CD4-positive, CD25-positive, alpha-beta regulatory T cell (primary cell): ENCODE results near the gene IGFBP1. TPM values are rescaled to one million over a fixed set of nuclear protein-coding genes. Genes with fewer than 3 reads are reported as not detected.

Experiments
- ATAC-seq, 2 donors: fragments of 150-1000 bp; cut with Tn5 transposase; one replicate each; pipeline ENCODE4 v1.10.0; 2021; ENCODE audit warnings: low read depth in 2 of 2, moderate number of reproducible peaks in 2 of 2, moderate library complexity in 1 of 2
- DNase-seq, 3 donors: peaks; one replicate each; pipeline versions ENCODE4 v3.0.0 to v3.0.0-alpha.2; 2012 to 2022; ENCODE audit warnings: mixed read lengths in 1 of 3
- H3K27ac ChIP-seq: one replicate; pipeline ENCODE4 v1.7.0; 2013; ENCODE audit warnings: mild to moderate bottlenecking, low read length; ENCODE audit not compliant: insufficient read depth, poor library complexity, severe bottlenecking
- H3K27me3 ChIP-seq: one replicate; pipeline ENCODE4 v1.7.0; 2013; ENCODE audit warnings: low read length; ENCODE audit not compliant: control insufficient read depth, insufficient read depth
- H3K36me3 ChIP-seq: one replicate; pipeline ENCODE4 v1.7.0; 2013; ENCODE audit warnings: mild to moderate bottlenecking, low read length, moderate library complexity; ENCODE audit not compliant: control insufficient read depth, insufficient read depth
- H3K4me1 ChIP-seq: 2 replicates; pipeline ENCODE4 v1.7.0; 2013; ENCODE audit warnings: mild to moderate bottlenecking, low read length; ENCODE audit not compliant: insufficient read depth, control insufficient read depth, poor library complexity, severe bottlenecking
- H3K4me3 ChIP-seq: one replicate; pipeline ENCODE4 v1.7.0; 2013; ENCODE audit warnings: low read depth, mild to moderate bottlenecking, low read length, moderate library complexity
- H3K9me3 ChIP-seq, 2 experiments: 1 replicate in 1 of 2; 2 replicates in 1 of 2; pipeline ENCODE4 v1.7.0; 2013; ENCODE audit warnings: low read length in 2 of 2, mild to moderate bottlenecking in 1 of 2, moderate library complexity in 1 of 2; ENCODE audit not compliant: control insufficient read depth in 2 of 2
- H3K27ac Mint-ChIP-seq, 3 donors: one replicate each; pipeline ENCODE4 v1.8.0; 2020 to 2022; ENCODE audit warnings: mild to moderate bottlenecking in 3 of 3, mixed read lengths in 3 of 3, moderate library complexity in 2 of 3
- H3K27me3 Mint-ChIP-seq: one replicate; pipeline ENCODE4 v1.8.0; 2022; ENCODE audit warnings: mild to moderate bottlenecking, mixed read lengths
- H3K36me3 Mint-ChIP-seq: one replicate; pipeline ENCODE4 v1.8.0; 2020; ENCODE audit warnings: mixed read lengths
- H3K4me1 Mint-ChIP-seq, 4 donors: one replicate each; pipeline ENCODE4 v1.8.0; 2020 to 2022; ENCODE audit warnings: mixed read lengths in 4 of 4, mild to moderate bottlenecking in 1 of 4
- H3K4me3 Mint-ChIP-seq, 4 donors: one replicate each; pipeline ENCODE4 v1.8.0; 2020 to 2022; ENCODE audit warnings: mild to moderate bottlenecking in 4 of 4, mixed read lengths in 4 of 4, moderate library complexity in 3 of 4
- H3K9me3 Mint-ChIP-seq, 7 donors: one replicate each; pipeline ENCODE4 v1.8.0; 2020 to 2022; ENCODE audit warnings: mixed read lengths in 7 of 7, mild to moderate bottlenecking in 3 of 7, moderate library complexity in 2 of 7
- polyA plus RNA-seq, 4 donors: library from polyadenylated mRNA; unstranded; fragments of 300-500 nt; fragmentation: Illumina TruSeq; gene quantifications; one replicate each; pipeline ENCODE4 v1.2.3, GENCODE V29; 2021
- total RNA-seq: library from RNA; stranded (reverse); gene quantifications from one replicate; pipeline ENCODE4 v1.2.3, GENCODE V29; 2022

The IGFBP1 gene
- total and polyA plus RNA-seq, 5 donors from 2014 or later = not detected

- Mint-ChIP-seq H3K9me3 (peaks cover 0 to 8% (median 4%) of the 10 kb centered on the region in 7 donors), H3K27me3 (peaks cover 12% of the 10 kb centered on the region), H3K27ac (no peak overlapping the region), H3K4me3 (no peak overlapping the region), H3K36me3 (no peaks in the 10 kb centered on the region), H3K4me1 (no peaks in the 10 kb centered on the region)
- Histone ChIP-seq H3K36me3 (no peaks in the 10 kb centered on the region), H3K4me3 (no peak overlapping the region), H3K9me3 (no peaks in the 10 kb centered on the region), H3K4me1 (no peaks in the 10 kb centered on the region), H3K27ac (no peak overlapping the region), H3K27me3 (peaks cover 4% of the 10 kb centered on the region)
- no peak for ATAC-seq
- no peak for DNase-seq
Observed at GRCh38 chr7:45898222-45898621, 9.9 kb downstream of the IGFBP1 start.

- ATAC-seq = no peak
- Mint-ChIP-seq H3K36me3 (no peaks in the 10 kb centered on the region), H3K9me3 (peaks cover 0 to 14% (median 4%) of the 10 kb centered on the region in 7 donors), H3K27me3 (peaks cover 6% of the 10 kb centered on the region), H3K27ac (peak overlapping the region in 1 of 3 donors; percentile 38), H3K4me3 (no peak overlapping the region), H3K4me1 (no peaks in the 10 kb centered on the region)
- H3K36me3 ChIP-seq = no peaks in the 10 kb centered on the region
- H3K4me1 ChIP-seq = no peaks in the 10 kb centered on the region
- no peak for DNase-seq
- H3K9me3 ChIP-seq = peaks cover 0 to 2% of the 10 kb centered on the region in 2 experiments
- no peaks in the 10 kb centered on the region for H3K27me3 ChIP-seq
- H3K27ac ChIP-seq = no peak overlapping the region
- no peak overlapping the region for H3K4me3 ChIP-seq
Observed at GRCh38 chr7:45901566-45901965, 13.3 kb downstream of the IGFBP1 start.

- Mint-ChIP-seq H3K27me3 (peaks cover 6% of the 10 kb centered on the region), H3K9me3 (peaks cover 0 to 14% (median 4%) of the 10 kb centered on the region in 7 donors), H3K27ac (no peak overlapping the region), H3K4me3 (no peak overlapping the region), H3K4me1 (no peaks in the 10 kb centered on the region), H3K36me3 (no peaks in the 10 kb centered on the region)
- Histone ChIP-seq H3K9me3 (peaks cover 0 to 4% of the 10 kb centered on the region in 2 experiments), H3K36me3 (no peaks in the 10 kb centered on the region), H3K27me3 (no peaks in the 10 kb centered on the region), H3K4me3 (no peak overlapping the region), H3K4me1 (no peaks in the 10 kb centered on the region), H3K27ac (no peak overlapping the region)
- DNase-seq = no peak
- ATAC-seq = no peak
Observed at GRCh38 chr7:45902820-45903219, 14.5 kb downstream of the IGFBP1 start.

- no peaks in the 10 kb centered on the region for H3K4me1 Mint-ChIP-seq
- ATAC-seq (no peak), DNase-seq (no peak)
- Histone ChIP-seq H3K4me3 (no peak overlapping the region), H3K9me3 (peaks cover 0 to 2% of the 10 kb centered on the region in 2 experiments), H3K27ac (no peak overlapping the region), H3K4me1 (no peaks in the 10 kb centered on the region), H3K36me3 (no peaks in the 10 kb centered on the region), H3K27me3 (no peaks in the 10 kb centered on the region)
- peaks cover 17% of the 10 kb centered on the region for H3K27me3 Mint-ChIP-seq
- no peak overlapping the region for H3K27ac Mint-ChIP-seq
- no peak overlapping the region for H3K4me3 Mint-ChIP-seq
- no peaks in the 10 kb centered on the region for H3K9me3 Mint-ChIP-seq
- H3K36me3 Mint-ChIP-seq = no peaks in the 10 kb centered on the region
Observed at GRCh38 chr7:45909561-45909960, 21.3 kb downstream of the IGFBP1 start.

GRCh38 chr7:45910855-45911254 lies 22.6 kb downstream of the IGFBP1 start:
- H3K27me3 Mint-ChIP-seq = peaks cover 17% of the 10 kb centered on the region

GRCh38 chr7:45911311-45911710 lies 23.0 kb downstream of the IGFBP1 start:
- no peak overlapping the region for H3K27ac ChIP-seq
- peaks cover 17% of the 10 kb centered on the region for H3K27me3 Mint-ChIP-seq
- no peaks in the 10 kb centered on the region for H3K4me1 ChIP-seq
- no peaks in the 10 kb centered on the region for H3K4me1 Mint-ChIP-seq
- DNase-seq (no peak), ATAC-seq (no peak)
- no peaks in the 10 kb centered on the region for H3K36me3 ChIP-seq
- peaks cover 0 to 2% of the 10 kb centered on the region in 2 experiments for H3K9me3 ChIP-seq
- H3K4me3 ChIP-seq = no peak overlapping the region
- H3K9me3 Mint-ChIP-seq = no peaks in the 10 kb centered on the region
- H3K27ac Mint-ChIP-seq = no peak overlapping the region
- H3K36me3 Mint-ChIP-seq = no peaks in the 10 kb centered on the region
- H3K27me3 ChIP-seq = peaks cover 3% of the 10 kb centered on the region
- H3K4me3 Mint-ChIP-seq = no peak overlapping the region

More at GRCh38 chr7:45910855-45911254, 22.6 kb downstream of the IGFBP1 start:
- DNase-seq = no peak
- Histone ChIP-seq H3K9me3 (peaks cover 0 to 2% of the 10 kb centered on the region in 2 experiments), H3K27ac (no peak overlapping the region), H3K4me3 (no peak overlapping the region), H3K36me3 (no peaks in the 10 kb centered on the region), H3K4me1 (no peaks in the 10 kb centered on the region), H3K27me3 (no peaks in the 10 kb centered on the region)
- ATAC-seq = no peak
- Mint-ChIP-seq H3K4me1 (no peaks in the 10 kb centered on the region), H3K9me3 (no peaks in the 10 kb centered on the region), H3K27ac (no peak overlapping the region), H3K4me3 (no peak overlapping the region), H3K36me3 (no peaks in the 10 kb centered on the region)

- Histone ChIP-seq H3K36me3 (no peaks in the 10 kb centered on the region), H3K27me3 (peaks cover 7% of the 10 kb centered on the region), H3K4me3 (no peak overlapping the region), H3K27ac (no peak overlapping the region), H3K9me3 (no peaks in the 10 kb centered on the region), H3K4me1 (no peaks in the 10 kb centered on the region)
- Mint-ChIP-seq H3K27me3 (peaks cover 29% of the 10 kb centered on the region), H3K4me1 (peaks cover 0 to 8% (median 0%) of the 10 kb centered on the region in 4 donors), H3K4me3 (no peak overlapping the region), H3K27ac (no peak overlapping the region), H3K9me3 (no peaks in the 10 kb centered on the region), H3K36me3 (no peaks in the 10 kb centered on the region)
- ATAC-seq (no peak), DNase-seq (no peak)
Observed at GRCh38 chr7:45912972-45913371, 24.7 kb downstream of the IGFBP1 start.

- no peak overlapping the region for H3K27ac Mint-ChIP-seq
- H3K4me3 Mint-ChIP-seq = no peak overlapping the region
- Histone ChIP-seq H3K27ac (no peak overlapping the region), H3K27me3 (peaks cover 15% of the 10 kb centered on the region), H3K4me3 (no peak overlapping the region), H3K4me1 (no peaks in the 10 kb centered on the region), H3K9me3 (no peaks in the 10 kb centered on the region), H3K36me3 (no peaks in the 10 kb centered on the region)
- DNase-seq (no peak), ATAC-seq (no peak)
- no peaks in the 10 kb centered on the region for H3K9me3 Mint-ChIP-seq
- H3K36me3 Mint-ChIP-seq = no peaks in the 10 kb centered on the region
- H3K27me3 Mint-ChIP-seq = peaks cover 43% of the 10 kb centered on the region
- peaks cover 0 to 8% (median 0%) of the 10 kb centered on the region in 4 donors for H3K4me1 Mint-ChIP-seq
Observed at GRCh38 chr7:45914911-45915310, 26.6 kb downstream of the IGFBP1 start.
